K562 (cell line): Measurements from ENCODE around the gene LIF. TPM values are rescaled to one million over a fixed set of nuclear protein-coding genes. Genes with fewer than 3 reads are reported as not detected.
A peak's percentile ranks its signal among the peaks of the same experiment; 100 is the strongest.

Experiments used
- ATAC-seq: fragments of 200-7000 bp; cut with Tn5 transposase; 3 replicates; pipeline ENCODE4 v1.9.1; 2020; ENCODE audit warnings: moderate library complexity
- BruUV-seq: library from RNA; stranded (reverse); fragments of 400-500 nt; replicated peaks from 2 replicates; lab custom pipeline; 2021; lab: Mats Ljungman, UMichigan
- CTCF ChIA-PET: fragments of 300-600 bp; formaldehyde crosslinking; extraction: SDS; loops from one replicate; lab custom pipeline; 2021; ENCODE audit warnings: low intra/inter-chr PET ratio; lab: Yijun Ruan, JAX
- POLR2A ChIA-PET: fragments of 300-600, 350-650 bp; sonication (Branson Sonifier 250); formaldehyde crosslinking; extraction: SDS; loops from one replicate; lab custom pipeline; 2021; ENCODE audit warnings: antibody characterized with exemption, inconsistent platforms; lab: Yijun Ruan, JAX
- DNase-seq, 4 experiments: peaks; one replicate each; pipeline versions ENCODE4 v3.0.0 to v3.0.0-alpha.2; 2011 to 2018; ENCODE audit warnings: low spot score in 3 of 4, mixed read lengths in 3 of 4; ENCODE audit errors: extremely low read depth in 1 of 4
- FAIRE-seq: peaks from 2 replicates; lab custom pipeline; 2011; peaks lifted over from hg19 to GRCh38; lab: Jason Lieb, UNC
- H2AFZ ChIP-seq: 2 replicates; pipeline ENCODE4 v1.6.0; 2011; ENCODE audit warnings: low read depth, low read length, control low read depth, inconsistent platforms
- H3K27ac ChIP-seq: fragments of 200-600 bp; 3 replicates; pipeline ENCODE4 v1.8.0; 2011; ENCODE audit warnings: low read depth, mild to moderate bottlenecking, control low read depth, inconsistent platforms, low read length, moderate library complexity, mixed read lengths; ENCODE audit errors: extremely low read depth
- H3K27me3 ChIP-seq, 2 experiments: fragments of 300-600 bp in 1 of 2; 2 replicates in 1 of 2; 3 replicates in 1 of 2; pipeline versions ENCODE4 v1.6.0 to v1.8.0; 2011; ENCODE audit warnings: inconsistent platforms in 2 of 2, low read length in 2 of 2, mild to moderate bottlenecking in 1 of 2, mixed read lengths in 1 of 2, moderate library complexity in 1 of 2; ENCODE audit not compliant: control insufficient read depth in 2 of 2, insufficient read depth in 2 of 2
- H3K36me3 ChIP-seq: fragments of 300-600 bp; 3 replicates; pipeline ENCODE4 v1.8.0; 2011; ENCODE audit warnings: mild to moderate bottlenecking, low read length, inconsistent platforms; ENCODE audit not compliant: control insufficient read depth, insufficient read depth
- H3K4me1 ChIP-seq, 2 experiments: fragments of 200-600 bp in 1 of 2; replicated peaks in 1 of 2; 2 replicates in 1 of 2; 3 replicates in 1 of 2; pipeline versions ENCODE4 v1.5.1 to v1.8.0; 2011; ENCODE audit warnings: inconsistent platforms in 2 of 2, low read length in 2 of 2, mild to moderate bottlenecking in 1 of 2, mixed read lengths in 1 of 2, moderate library complexity in 1 of 2; ENCODE audit not compliant: control insufficient read depth in 2 of 2, insufficient read depth in 2 of 2
- H3K4me2 ChIP-seq: 2 replicates; pipeline ENCODE4 v1.6.1; 2011; ENCODE audit warnings: low read length, control low read depth, inconsistent platforms, mixed read lengths; ENCODE audit not compliant: insufficient read depth
- H3K4me3 ChIP-seq: fragments of 200-600 bp; sonication (generic), shearing (Covaris generic); 2 replicates; pipeline ENCODE4 v1.5.1; 2016; ENCODE audit warnings: control low read depth, inconsistent platforms
- H3K79me2 ChIP-seq: fragments of 200-600 bp; 3 replicates; pipeline ENCODE4 v1.8.0; 2011; ENCODE audit warnings: low read length, inconsistent platforms; ENCODE audit not compliant: control insufficient read depth, insufficient read depth
- H3K9ac ChIP-seq, 2 experiments: 2 replicates each; pipeline versions ENCODE4 v1.6.0 to v1.6.1; 2011; ENCODE audit warnings: low read depth in 2 of 2, low read length in 2 of 2, control low read depth in 1 of 2, inconsistent platforms in 1 of 2, mild to moderate bottlenecking in 1 of 2, mixed read lengths in 1 of 2; ENCODE audit not compliant: insufficient read depth in 1 of 2
- H3K9me1 ChIP-seq: one replicate; pipeline ENCODE4 v1.6.0; 2011; ENCODE audit warnings: inconsistent platforms, mild to moderate bottlenecking, low read length, moderate library complexity; ENCODE audit not compliant: control insufficient read depth, insufficient read depth
- H3K9me3 ChIP-seq: replicated peaks from 2 replicates; pipeline ENCODE4 v1.5.1; 2011; ENCODE audit warnings: low read depth, low read length, inconsistent platforms; ENCODE audit not compliant: control insufficient read depth, insufficient read depth
- H4K20me1 ChIP-seq: replicated peaks from 2 replicates; pipeline ENCODE4 v1.6.1; 2011; ENCODE audit warnings: low read length, inconsistent platforms, mixed read lengths; ENCODE audit not compliant: control insufficient read depth, insufficient read depth
- BHLHE40 ChIP-seq: IDR thresholded peaks from 2 replicates; pipeline ENCODE4 v1.6.1; 2011; ENCODE audit warnings: low read length, improper control_type of control experiment
- POLR2A ChIP-seq: fragments of 450-650 bp; conservative IDR thresholded peaks from 2 replicates; pipeline ENCODE4 v1.6.1; 2016
- PPARD ChIP-seq: fragments of 250-450 bp; sonication (Bioruptor Pico); IDR thresholded peaks from 2 replicates; pipeline ENCODE4 v1.8.0; 2022; ENCODE audit warnings: inconsistent platforms, mild to moderate bottlenecking, moderate library complexity
- SPI1 ChIP-seq: IDR thresholded peaks from 2 replicates; pipeline ENCODE4 v1.6.1; 2011; ENCODE audit warnings: low read depth, low read length, control low read depth, borderline replicate concordance
- ZNF165 ChIP-seq: fragments of 250-450 bp; sonication (Bioruptor Pico); IDR thresholded peaks from 2 replicates; pipeline ENCODE4 v1.4.0; 2020; ENCODE audit warnings: borderline replicate concordance
- WGBS: fragments of 100-300 bp; shearing (Covaris generic); methylation state at CpG from one replicate; pipeline ENCODE4 v1.1.6; 2016; ENCODE audit warnings: low coverage, mixed read lengths; ENCODE audit not compliant: insufficient coverage; ENCODE audit errors: missing lambda C conversion rate; 5-methylcytosine and 5-hydroxymethylcytosine counted together
- in situ Hi-C: fragments of 300-500 bp; cut with MboI; formaldehyde crosslinking; loops from 4 replicates; pipeline ENCODE4 v1.15.0; 2018; ENCODE audit warnings: inconsistent platforms, mixed read lengths
- intact Hi-C: fragments of 100-400 bp; cut with micrococcal nuclease; formaldehyde crosslinking; loops from 2 replicates; pipeline ENCODE4 v1.14.2; 2022
- polyA plus RNA-seq, 8 experiments: library from polyadenylated mRNA; depleted of rRNA in 4 of 8; stranded (reverse) in 5 of 8; unstranded in 3 of 8; fragments of >200 nt; fragmentation: Nextera tagmentation in 2 of 8; fragmentation: Illumina TruSeq in 1 of 8; extraction: Ambion mirVana in 2 of 8; extraction: Trizol in 1 of 8; gene quantifications; 2 replicates each; pipeline versions ENCODE4 v1.2.1 to v1.2.3, GENCODE V29; 2011 to 2014; ENCODE audit warnings: inconsistent platforms in 1 of 8, missing spikeins in 1 of 8
- total RNA-seq, 7 experiments: library from RNA; depleted of rRNA in 6 of 7; stranded (reverse); fragments of >200 nt in 6 of 7; fragmentation: Illumina TruSeq in 2 of 7; extraction: Trizol in 2 of 7; gene quantifications; 2 replicates each; pipeline versions ENCODE4 v1.2.1 to v1.2.3, GENCODE V29; 2011 to 2021; ENCODE audit warnings: low replicate concordance in 1 of 7

LIF gene
- total and polyA plus RNA-seq, 9 of the 15 experiments (the other 6 are each of a cell fraction or from before 2014, with no cell fraction given) = 0.05 to 0.39 (median 0.18) TPM; not detected in 3

DNA sequence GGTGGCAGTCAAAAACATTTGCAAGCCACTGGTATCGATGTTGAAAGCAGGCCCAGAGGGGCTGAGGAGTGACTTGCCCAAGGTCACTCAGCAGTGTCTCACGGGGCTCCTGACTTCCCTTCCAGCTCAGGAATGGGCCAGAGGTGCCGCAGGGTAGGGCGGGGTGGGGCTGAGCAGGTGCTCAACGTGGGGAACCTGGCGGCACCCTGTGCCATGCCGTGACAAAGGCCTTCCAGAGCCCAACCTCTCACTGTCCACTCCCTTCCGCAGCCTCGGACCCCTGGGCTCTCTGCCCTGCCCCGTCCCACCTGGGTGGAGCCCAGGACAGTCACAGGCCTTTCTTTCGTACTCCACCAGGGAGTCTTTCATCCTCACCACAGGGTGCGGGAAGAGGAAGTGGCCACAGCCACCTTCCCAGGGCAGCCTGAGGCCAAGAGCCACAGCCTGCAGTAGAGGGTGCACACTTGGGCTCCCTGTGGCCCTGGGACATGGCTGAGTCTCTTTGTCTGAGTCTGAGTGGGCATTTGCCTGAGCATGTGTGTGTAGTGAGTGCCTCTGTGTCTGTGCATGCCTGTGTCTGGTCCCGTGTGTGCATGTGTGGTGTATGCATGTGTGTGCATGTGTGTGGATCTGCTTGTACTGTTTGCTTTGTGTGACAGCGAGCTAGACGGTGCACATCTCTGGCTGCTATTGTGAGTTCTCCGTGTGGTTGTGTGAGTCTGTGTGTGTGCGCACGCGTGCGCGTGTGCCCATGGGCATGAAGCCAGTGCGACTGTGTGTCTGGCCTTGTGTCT is 6.0 kb upstream of the LIF start:
- H3K36me3 ChIP-seq = no peaks in the 10 kb centered on the region
- POLR2A ChIA-PET = no interaction called here
- no peak for TF ChIP-seq BHLHE40
- no peak for TF ChIP-seq PPARD (CRISPR knock-in tag)
- no peak for TF ChIP-seq ZNF165 (CRISPR knock-in tag)
- no peak for TF ChIP-seq POLR2A
- peak; percentile 70; the same call in 1 of the 2 replicates for TF ChIP-seq SPI1
- TF ChIP-seq, all 486 proteins: peak for 1
- Histone ChIP-seq H3K9me3 (no peaks in the 10 kb centered on the region), H3K27ac (no peak overlapping the region), H3K4me2 (no peak overlapping the region), H3K79me2 (no peaks in the 10 kb centered on the region), H3K4me1 (peaks cover 0 to 38% of the 10 kb centered on the region in 2 experiments; a peak in 2 of 5 replicates), H3K27me3 (peaks cover 0 to 8% of the 10 kb centered on the region in 2 experiments; a peak in 2 of 5 replicates), H3K4me3 (no peak overlapping the region), H4K20me1 (no peaks in the 10 kb centered on the region), H2AFZ (no peak overlapping the region), H3K9ac (peak overlapping the region in 1 of 2 experiments; percentile 64; a peak in 2 of 4 replicates), H3K9me1 (no peaks in the 10 kb centered on the region)
- BruUV-seq = no TSS peak
- DNase-seq (no peak), ATAC-seq (no peak), FAIRE-seq (no peak)
- intact Hi-C loops (no loop called here), in situ Hi-C loops (no loop called here)
- WGBS = 29% methylated on average over 9 of the region's 22 CpGs
- CTCF ChIA-PET = no interaction called here
